C4-2B (cell line): Measurements from ENCODE around the gene ENOSF1.

Source experiments
- H3K27ac ChIP-seq: fragments of 450-650 bp; 2 replicates; pipeline ENCODE4 v1.5.1; 2017
- ZFX ChIP-seq: fragments of 450-650 bp; IDR thresholded peaks from 2 replicates; pipeline ENCODE4 v1.6.1; 2017
- TF ChIP-seq, protein P1 (sequence below): fragments of 450-650 bp; conservative IDR thresholded peaks from 2 replicates; pipeline ENCODE4 v1.5.1; 2017; ENCODE audit warnings: mild to moderate bottlenecking

The ENOSF1 gene

DNA sequence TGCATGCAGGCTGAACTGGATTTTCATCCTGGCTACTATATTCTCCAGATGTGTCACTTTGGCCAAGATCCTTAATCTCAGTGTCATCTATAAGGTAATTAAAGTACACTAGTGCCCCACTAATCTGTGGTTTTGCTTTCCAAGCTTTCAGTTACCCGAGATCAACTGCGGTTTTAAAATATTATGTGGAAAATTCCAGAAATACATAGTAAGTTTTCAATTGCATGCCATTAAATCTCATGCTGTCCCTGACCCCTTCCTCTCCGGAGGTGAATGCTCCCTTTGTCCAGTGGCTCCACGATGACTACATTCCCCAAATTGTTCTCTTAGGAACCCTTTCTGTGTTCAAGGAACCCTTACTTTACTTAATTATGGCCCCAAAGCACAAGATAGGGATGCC lies 60.3 kb downstream of the ENOSF1 start:
- no peak overlapping the region for H3K27ac ChIP-seq
- no peak for TF ChIP-seq ZFX
- TF ChIP-seq, protein P1, sequence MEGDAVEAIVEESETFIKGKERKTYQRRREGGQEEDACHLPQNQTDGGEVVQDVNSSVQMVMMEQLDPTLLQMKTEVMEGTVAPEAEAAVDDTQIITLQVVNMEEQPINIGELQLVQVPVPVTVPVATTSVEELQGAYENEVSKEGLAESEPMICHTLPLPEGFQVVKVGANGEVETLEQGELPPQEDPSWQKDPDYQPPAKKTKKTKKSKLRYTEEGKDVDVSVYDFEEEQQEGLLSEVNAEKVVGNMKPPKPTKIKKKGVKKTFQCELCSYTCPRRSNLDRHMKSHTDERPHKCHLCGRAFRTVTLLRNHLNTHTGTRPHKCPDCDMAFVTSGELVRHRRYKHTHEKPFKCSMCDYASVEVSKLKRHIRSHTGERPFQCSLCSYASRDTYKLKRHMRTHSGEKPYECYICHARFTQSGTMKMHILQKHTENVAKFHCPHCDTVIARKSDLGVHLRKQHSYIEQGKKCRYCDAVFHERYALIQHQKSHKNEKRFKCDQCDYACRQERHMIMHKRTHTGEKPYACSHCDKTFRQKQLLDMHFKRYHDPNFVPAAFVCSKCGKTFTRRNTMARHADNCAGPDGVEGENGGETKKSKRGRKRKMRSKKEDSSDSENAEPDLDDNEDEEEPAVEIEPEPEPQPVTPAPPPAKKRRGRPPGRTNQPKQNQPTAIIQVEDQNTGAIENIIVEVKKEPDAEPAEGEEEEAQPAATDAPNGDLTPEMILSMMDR, result no peak

DNA sequence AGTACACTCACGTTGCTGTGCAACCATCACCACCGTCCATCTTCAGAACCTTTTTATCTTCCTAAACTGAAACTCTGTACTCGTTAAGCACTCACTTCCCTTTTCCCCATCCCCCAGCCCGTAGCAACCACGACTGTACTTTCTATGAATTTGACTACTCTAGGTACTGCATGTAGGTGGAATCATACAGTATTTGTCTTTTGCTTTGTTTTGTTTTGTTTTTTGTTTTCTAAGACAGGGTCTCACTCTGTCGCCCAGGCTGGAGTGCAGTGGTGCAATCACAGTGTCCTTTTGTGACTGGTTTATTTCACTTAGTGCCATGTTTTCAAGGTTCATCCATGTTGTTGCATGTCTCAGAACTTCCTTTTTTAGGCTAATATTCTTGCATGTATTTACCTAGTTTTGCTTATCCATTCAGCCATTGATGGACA lies 62.0 kb downstream of the ENOSF1 start:
- H3K27ac ChIP-seq, result no peak overlapping the region
- TF ChIP-seq, protein P1, result no peak
- no peak for TF ChIP-seq ZFX

DNA sequence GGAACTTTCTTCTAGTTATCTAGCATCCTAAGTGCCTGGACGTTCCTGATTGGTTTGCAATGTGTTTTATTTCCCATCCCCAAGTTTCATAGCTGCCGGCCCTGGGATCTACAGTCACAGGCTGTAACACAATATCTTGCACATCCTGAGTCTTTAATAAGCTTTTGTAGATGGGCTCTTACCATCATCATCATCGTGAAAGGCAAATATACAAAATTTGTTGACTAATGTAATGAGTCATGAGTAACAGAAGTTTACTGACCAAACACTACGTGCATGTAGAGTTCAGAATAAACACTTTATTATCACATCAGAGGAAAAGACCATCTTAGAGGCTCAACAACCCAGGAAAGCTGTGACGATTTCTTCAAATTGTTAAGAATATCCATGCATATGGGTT lies 63.1 kb downstream of the ENOSF1 start:
- no peak overlapping the region for H3K27ac ChIP-seq
- TF ChIP-seq, protein P1, result no peak
- TF ChIP-seq ZFX, result no peak

DNA sequence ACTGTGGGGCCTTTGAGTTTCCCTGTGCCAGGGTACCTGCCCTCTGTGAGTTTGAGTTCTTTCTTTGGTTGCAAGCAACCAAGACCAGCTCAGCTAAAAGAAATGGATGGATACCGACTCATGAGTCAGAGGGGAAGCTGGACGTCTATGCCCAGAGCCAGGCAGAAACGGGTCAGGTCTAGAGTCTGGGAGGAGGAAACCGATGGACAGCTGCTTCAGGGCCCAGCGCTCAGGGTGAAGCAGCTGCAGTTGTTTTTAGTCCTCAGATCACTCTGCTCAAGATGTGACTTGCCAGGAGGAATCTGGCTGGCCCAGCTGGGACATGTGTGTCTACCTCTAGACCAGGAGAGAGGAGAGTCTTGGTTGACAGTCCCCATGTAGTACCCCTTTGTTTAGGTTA lies 65.1 kb downstream of the ENOSF1 start:
- TF ChIP-seq, protein P1, result no peak
- TF ChIP-seq ZFX, result no peak
- no peak overlapping the region for H3K27ac ChIP-seq

DNA sequence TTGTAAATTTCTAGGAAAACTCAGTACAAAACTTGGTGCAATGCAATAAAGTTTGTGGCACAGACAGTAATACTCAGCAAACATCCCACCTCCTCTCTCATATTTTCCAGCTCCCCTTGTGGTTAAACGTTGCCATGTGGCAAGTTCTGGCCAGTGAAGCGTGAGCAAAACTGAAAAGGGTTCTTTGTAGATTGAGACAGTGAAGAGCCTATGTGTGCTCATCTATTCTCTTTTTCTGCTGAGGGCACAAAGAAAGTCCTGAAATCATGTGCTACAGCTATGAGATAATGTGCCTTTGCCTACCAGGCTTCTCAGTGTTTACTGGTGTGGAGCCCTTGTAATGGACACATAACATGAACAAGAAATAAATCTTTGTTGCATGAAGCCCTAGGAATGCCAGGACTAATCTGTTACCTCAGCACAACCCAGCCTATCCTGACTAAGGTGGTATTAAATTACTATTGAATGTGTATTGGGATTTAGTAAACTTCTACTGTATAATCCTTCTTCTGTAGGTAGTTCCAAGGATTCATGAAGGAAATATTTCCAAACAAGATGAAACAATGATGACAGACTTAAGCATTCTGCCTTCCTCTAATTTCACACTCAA lies 67.9 kb downstream of the ENOSF1 start:
- no peak for TF ChIP-seq ZFX
- TF ChIP-seq, protein P1, result no peak; the same call in 1 of the 2 replicates
- no peak overlapping the region for H3K27ac ChIP-seq

DNA sequence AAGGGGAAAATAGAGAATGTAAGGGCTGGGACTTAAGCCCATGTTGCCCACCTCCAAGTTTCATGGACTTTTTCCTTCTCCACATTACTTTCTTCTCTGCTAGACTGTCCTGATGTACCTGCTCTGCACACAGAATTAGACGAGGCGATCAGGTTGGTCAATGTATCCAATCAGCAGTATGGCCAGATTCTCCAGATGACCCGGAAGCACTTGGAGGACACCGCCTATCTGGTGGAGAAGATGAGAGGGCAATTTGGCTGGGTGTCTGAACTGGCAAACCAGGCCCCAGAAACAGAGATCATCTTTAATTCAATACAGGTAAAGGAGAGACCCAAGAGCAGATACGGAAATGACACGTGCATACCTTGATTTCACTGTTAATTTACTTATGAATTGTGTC lies 71.2 kb downstream of the ENOSF1 start:
- no peak overlapping the region for H3K27ac ChIP-seq
- TF ChIP-seq, protein P1, result no peak
- no peak for TF ChIP-seq ZFX

DNA sequence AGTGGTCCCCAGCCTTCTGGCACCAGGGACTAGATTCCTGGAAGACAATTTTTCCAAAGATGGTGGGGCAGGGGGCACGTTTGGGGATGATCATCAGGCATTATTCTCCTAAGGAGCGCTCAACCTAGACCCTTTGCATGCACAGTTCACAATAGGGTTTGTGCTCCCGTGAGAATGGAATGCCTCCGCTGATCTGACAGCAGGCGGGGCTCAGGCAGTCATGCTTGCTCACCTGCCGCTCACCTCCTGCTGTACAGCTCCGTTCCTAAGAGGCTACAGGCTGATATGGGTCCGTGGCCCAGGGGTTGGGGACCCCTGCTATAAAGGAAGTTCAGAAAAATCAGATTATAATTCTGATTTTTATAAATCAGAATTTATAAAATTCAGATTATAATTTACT lies 77.3 kb downstream of the ENOSF1 start:
- H3K27ac ChIP-seq, result no peak overlapping the region
- TF ChIP-seq, protein P1, result no peak
- TF ChIP-seq ZFX, result no peak
